C4-2B (cell line): ENCODE data around the gene SH2D3C.
"Not testable (repeated sequence)": the region's sequence is repeated elsewhere in the genome, so short reads cannot be mapped to it uniquely, and the experiment has no call there.

Experiments
- H3K27ac ChIP-seq: fragments of 450-650 bp; 2 replicates; pipeline ENCODE4 v1.5.1; 2017
- CTCF ChIP-seq: fragments of 450-650 bp; conservative IDR thresholded peaks from 2 replicates; pipeline ENCODE4 v1.5.1; 2017; ENCODE audit warnings: mild to moderate bottlenecking
- ZFX ChIP-seq: fragments of 450-650 bp; IDR thresholded peaks from 2 replicates; pipeline ENCODE4 v1.6.1; 2017

Gene SH2D3C

GRCh38 chr9:127785933-127786772 is 7.7 kb upstream of the SH2D3C start, which contains the start of gene CDK9:
Gene CDK9 (plus strand): TSS chr9:127786034. CDS start chr9:127786149, 115 bp downstream.
- peak within 1 kb of the TSS; percentile 98 for H3K27ac ChIP-seq

GRCh38 chr9:127785023-127785932 is 6.8 kb upstream of the SH2D3C start:
- TF ChIP-seq ZFX = no peak
- TF ChIP-seq CTCF = peak; percentile 96
- H3K27ac ChIP-seq = peak overlapping the region; percentile 98

More at GRCh38 chr9:127785933-127786772, 7.7 kb upstream of the SH2D3C start, which contains the start of gene CDK9:
- TF ChIP-seq ZFX (peak; percentile 93; the same call in 1 of the 2 replicates), CTCF (no peak)

DNA sequence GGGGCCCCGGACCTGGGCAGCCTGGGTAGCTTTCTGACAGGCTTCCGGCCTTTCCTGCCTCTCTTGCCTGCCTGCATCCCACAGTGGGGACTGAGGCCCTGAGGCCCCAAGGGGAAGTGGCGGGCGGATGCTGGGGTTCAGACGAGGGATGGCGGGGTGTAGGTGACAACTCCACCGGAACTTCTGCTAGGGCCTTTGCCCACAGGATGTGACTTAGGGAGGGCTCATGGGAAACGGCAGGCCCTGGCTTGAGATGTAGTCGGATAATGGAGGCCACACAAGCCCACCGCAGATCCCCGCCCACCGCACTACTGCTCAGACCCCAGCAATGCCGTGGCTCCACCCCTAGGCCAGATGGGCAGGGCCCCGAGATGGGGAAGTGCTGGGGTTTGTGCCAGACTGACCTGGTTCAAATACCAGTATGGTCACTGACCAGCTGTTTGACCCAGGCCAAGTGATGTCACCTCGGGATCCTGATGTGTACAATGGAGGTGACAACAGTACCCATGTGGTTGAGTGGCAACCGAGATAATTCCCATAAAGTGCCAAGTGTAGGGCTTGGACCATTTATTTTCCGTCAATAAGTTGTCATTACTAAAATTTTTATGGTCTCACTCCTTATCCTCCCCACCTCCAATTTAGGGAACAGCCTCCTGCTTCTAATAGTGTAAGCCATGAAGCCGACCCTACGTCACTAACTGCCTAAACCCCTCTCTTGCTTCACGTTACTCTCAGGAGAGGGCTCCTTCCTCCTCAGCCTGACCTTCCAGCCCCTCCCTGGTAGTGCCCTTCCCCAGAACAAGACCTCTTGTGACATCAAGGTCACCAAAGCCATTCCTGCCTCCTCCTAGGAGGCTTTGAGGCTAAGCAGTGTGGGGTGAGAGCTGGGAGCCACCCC is 4.9 kb upstream of the SH2D3C start:
- no peak overlapping the region for H3K27ac ChIP-seq
- TF ChIP-seq ZFX (no peak), CTCF (no peak)

- no peak overlapping the region for H3K27ac ChIP-seq
- no peak for TF ChIP-seq ZFX
- no peak for TF ChIP-seq CTCF
Measured at GRCh38 chr9:127781806-127782205, 3.3 kb upstream of the SH2D3C start.

- H3K27ac ChIP-seq = not testable (repeated sequence)
Measured at GRCh38 chr9:127780909-127781308, 2.4 kb upstream of the SH2D3C start.

GRCh38 chr9:127780126-127780885 is 1.8 kb upstream of the SH2D3C start:
- no peak overlapping the region for H3K27ac ChIP-seq
- TF ChIP-seq CTCF (no peak), ZFX (no peak)
